Tibial nerve (tissue), 4 donors: ENCODE results near the gene CTSO.
"Not testable (repeated sequence)": the region's sequence is repeated elsewhere in the genome, so short reads cannot be mapped to it uniquely, and the experiment has no call there.

Source experiments
- CTCF ChIP-seq, 5 experiments: fragments of 200-600 bp in 3 of 5; fragments of 450-650 bp in 2 of 5; sonication (generic) in 3 of 5; IDR thresholded peaks; one replicate each; pipeline ENCODE4 v1.5.1; 2016 to 2019; ENCODE audit warnings: antibody characterized with exemption in 5 of 5, mild to moderate bottlenecking in 3 of 5, moderate library complexity in 2 of 5
- EP300 ChIP-seq, 2 donors: sonication (generic); formaldehyde crosslinking; IDR thresholded peaks; one replicate each; pipeline ENCODE4 v1.6.1; 2017; ENCODE audit warnings: antibody characterized with exemption in 2 of 2, mild to moderate bottlenecking in 1 of 2
- POLR2A ChIP-seq, 2 donors: fragments of 450-650 bp; IDR thresholded peaks; one replicate each; pipeline ENCODE4 v1.6.1; 2017; ENCODE audit warnings: antibody characterized with exemption in 2 of 2, mild to moderate bottlenecking in 2 of 2, moderate library complexity in 2 of 2

- not testable (repeated sequence) for TF ChIP-seq POLR2A, CTCF, EP300 (IDR thresholded peaks at IDR 0.05)
Measured at GRCh38 chr4:155934634-155935033, 19.0 kb downstream of the CTSO start.
